ENCODE data around the gene TSGA10.
A peak's percentile ranks its signal among the peaks of the same experiment; 100 is the strongest.
"Not testable (repeated sequence)": the region's sequence is repeated elsewhere in the genome, so short reads cannot be mapped to it uniquely, and the experiment has no call there.

TSGA10 gene

GRCh38 chr2:99154643-99155536 lies at the start of gene TSGA10, which contains the start of gene LIPT1:
Gene TSGA10 (minus strand): TSS chr2:99154942. CDS start chr2:99109439, 45,503 bp downstream.
Gene LIPT1 (plus strand): TSS chr2:99154967. CDS start chr2:99161958, 6,991 bp downstream.
- peak; percentile 87 for DNase-seq (ENCODE audit: low read depth)

GRCh38 chr2:99201959-99202678 lies 47.4 kb upstream of the TSGA10 start:
- no peak for DNase-seq (ENCODE audit: low read depth)

- DNase-seq (ENCODE audit: low read depth), result no peak
Observed at GRCh38 chr2:99200076-99200800, 45.5 kb upstream of the TSGA10 start.

GRCh38 chr2:99198103-99198841 lies 43.5 kb upstream of the TSGA10 start:
- DNase-seq (ENCODE audit: low read depth), result no peak

GRCh38 chr2:99192364-99192763 lies 37.6 kb upstream of the TSGA10 start:
- DNase-seq (ENCODE audit: low read depth), result not testable (repeated sequence)

GRCh38 chr2:99190548-99190947 lies 35.8 kb upstream of the TSGA10 start:
- DNase-seq (ENCODE audit: low read depth), result no peak

- DNase-seq (ENCODE audit: low read depth), result no peak
Observed at GRCh38 chr2:99188357-99188756, 33.6 kb upstream of the TSGA10 start.

GRCh38 chr2:99187011-99187410 lies 32.3 kb upstream of the TSGA10 start:
- DNase-seq (ENCODE audit: low read depth), result no peak

- DNase-seq (ENCODE audit: low read depth), result no peak
Observed at GRCh38 chr2:99184811-99185210, 30.1 kb upstream of the TSGA10 start.

- no peak for DNase-seq (ENCODE audit: low read depth)
Observed at GRCh38 chr2:99183025-99183424, 28.3 kb upstream of the TSGA10 start.

- DNase-seq (ENCODE audit: low read depth), result no peak
Observed at GRCh38 chr2:99181624-99182000, 26.9 kb upstream of the TSGA10 start.

- peak; percentile 82 for DNase-seq (ENCODE audit: low read depth)
Observed at GRCh38 chr2:99180755-99181623, 26.2 kb upstream of the TSGA10 start, which contains the start of the genes MITD1 and MRPL30. Gene MITD1 (minus strand): TSS chr2:99181058. CDS start chr2:99180981, 77 bp downstream. Gene MRPL30 (plus strand): TSS chr2:99181184. CDS start chr2:99186204, 5,020 bp downstream.

- DNase-seq (ENCODE audit: low read depth), result no peak
Observed at GRCh38 chr2:99171377-99172140, 16.8 kb upstream of the TSGA10 start.

GRCh38 chr2:99169534-99169933 lies 14.8 kb upstream of the TSGA10 start:
- no peak for DNase-seq (ENCODE audit: low read depth)

- DNase-seq (ENCODE audit: low read depth), result no peak
Observed at GRCh38 chr2:99166218-99166617, 11.5 kb upstream of the TSGA10 start.

- DNase-seq (ENCODE audit: low read depth), result no peak
Observed at GRCh38 chr2:99159594-99159993, 4.9 kb upstream of the TSGA10 start.

- no peak for DNase-seq (ENCODE audit: low read depth)
Observed at GRCh38 chr2:99158599-99158998, 3.9 kb upstream of the TSGA10 start.

GRCh38 chr2:99156891-99157290 lies 2.1 kb upstream of the TSGA10 start:
- no peak for DNase-seq (ENCODE audit: low read depth)

- DNase-seq (ENCODE audit: low read depth), result no peak
Observed at GRCh38 chr2:99153921-99154604, 679 bp downstream of the TSGA10 start.

Data from activated gamma-delta T cell treated with anti-CD3 and anti-CD28 coated beads, Interleukin-2, amount 50 U/mL, for 16 hours (primary cell).